SIG-M5 (cell line): ENCODE data around the gene AK5.

Experiments
- DNase-seq: peaks from one replicate; lab custom pipeline; 2025; lab: John Stamatoyannopoulos, UW

AK5 gene

DNA sequence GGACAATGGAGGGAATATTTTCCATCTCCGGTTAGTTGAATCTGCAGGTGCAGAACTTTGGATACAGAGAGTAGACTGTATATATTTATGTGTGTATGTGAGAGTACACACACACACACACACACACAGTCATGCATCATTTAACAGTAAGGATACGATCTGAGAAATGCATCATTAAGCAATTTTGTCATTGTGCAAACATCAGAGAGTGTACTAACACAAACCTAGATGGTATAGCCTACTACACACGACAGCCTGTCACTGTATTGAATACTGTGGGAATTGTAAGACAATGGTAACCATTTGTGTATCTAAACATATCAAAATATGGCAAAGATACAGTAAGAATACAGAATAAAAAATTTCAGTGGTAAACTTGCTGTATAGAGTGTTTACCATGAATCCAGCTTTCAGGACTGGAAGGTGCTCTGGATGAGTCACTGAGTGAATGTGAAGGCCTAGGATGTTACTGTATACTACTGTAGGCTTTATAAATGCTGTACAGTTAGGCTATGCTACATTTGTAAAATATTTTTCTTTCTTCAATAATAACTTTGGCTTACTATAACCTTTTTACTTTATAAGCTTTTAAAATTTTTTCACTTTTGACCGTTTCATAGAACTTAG, 262.1 kb downstream of the AK5 start:
- no peak for DNase-seq

DNA sequence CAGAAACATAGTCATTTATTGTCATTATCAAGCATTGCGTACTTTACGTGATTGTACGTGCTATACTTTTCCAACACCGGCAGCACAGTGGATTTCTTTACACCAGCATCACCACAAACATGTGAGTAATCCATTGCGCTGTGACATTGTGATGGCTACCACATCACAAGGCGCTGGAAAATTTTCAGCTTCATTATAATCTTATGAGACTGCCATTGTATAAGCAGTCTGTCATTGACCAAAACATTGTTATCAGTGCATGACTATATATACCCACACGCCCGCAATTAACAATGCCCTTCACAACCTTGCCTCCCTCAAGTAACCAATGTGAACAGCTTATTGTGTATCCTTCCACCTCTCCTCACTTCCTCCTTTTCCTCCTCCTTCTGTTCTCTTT, 263.0 kb downstream of the AK5 start:
- DNase-seq, result no peak

DNA sequence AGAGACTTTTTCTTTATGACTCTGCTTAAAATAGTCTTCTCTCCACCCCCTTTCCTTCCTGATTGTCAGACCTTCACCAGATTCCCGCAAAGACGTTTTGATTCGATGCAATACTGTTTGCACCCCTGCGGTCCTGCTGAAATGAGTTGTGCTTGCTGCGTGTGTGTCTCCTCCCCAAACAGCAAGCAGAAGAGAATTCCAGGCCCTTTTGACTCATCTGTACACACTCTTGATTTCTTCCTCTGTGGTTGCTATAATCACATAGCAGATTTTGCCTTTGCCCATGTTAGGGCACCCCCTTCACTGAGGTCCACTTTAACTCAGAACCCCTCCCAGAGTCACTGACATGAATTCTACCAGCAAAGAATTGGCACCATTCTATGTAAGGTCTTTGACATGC, 264.2 kb downstream of the AK5 start:
- no peak for DNase-seq

DNA sequence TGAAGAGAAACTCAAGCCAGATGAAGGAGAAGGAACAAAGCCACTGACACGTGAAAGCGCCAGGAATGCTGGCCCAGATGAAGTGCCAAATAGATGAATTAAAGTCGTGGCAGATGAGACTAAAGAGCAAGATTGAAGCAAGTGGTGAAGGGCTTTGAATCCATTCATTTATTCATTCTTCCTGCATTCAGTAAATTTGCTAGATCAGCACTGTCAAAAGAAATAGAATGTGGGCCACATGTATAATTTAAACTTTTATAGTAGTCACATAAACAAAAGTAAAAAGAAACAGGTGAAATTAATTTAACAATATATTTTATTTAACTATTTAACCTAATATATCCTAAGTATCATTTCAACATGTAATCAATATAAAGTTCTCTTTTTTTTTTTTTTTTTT, 265.1 kb downstream of the AK5 start:
- DNase-seq, result no peak

- no peak for DNase-seq
Observed at GRCh38 chr1:77548285-77548684, 266.5 kb downstream of the AK5 start.

DNA sequence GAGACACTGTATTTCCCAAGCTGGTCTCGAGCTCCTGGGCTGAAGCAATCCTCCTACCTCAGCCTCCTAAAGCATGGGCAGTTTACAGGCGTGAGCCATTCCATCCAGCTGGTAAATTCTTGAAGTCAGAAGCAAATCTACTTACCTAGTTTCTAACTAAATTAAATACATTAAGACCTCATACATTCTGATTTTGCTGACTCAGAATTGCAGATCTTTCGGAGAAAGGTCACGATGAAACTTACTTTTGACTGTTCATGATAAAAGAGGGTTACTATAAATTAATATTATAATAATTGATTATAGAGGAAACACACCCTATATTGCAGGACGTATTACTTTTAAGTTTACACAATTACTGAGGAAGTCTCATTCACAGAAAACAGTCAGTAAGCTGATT, 268.3 kb downstream of the AK5 start:
- no peak for DNase-seq

GRCh38 chr1:77552626-77553025, 270.8 kb downstream of the AK5 start:
- DNase-seq, result no peak

- no peak for DNase-seq
Observed at GRCh38 chr1:77553568-77554291, 271.9 kb downstream of the AK5 start.

GRCh38 chr1:77556045-77556444, 274.2 kb downstream of the AK5 start:
- no peak for DNase-seq

DNA sequence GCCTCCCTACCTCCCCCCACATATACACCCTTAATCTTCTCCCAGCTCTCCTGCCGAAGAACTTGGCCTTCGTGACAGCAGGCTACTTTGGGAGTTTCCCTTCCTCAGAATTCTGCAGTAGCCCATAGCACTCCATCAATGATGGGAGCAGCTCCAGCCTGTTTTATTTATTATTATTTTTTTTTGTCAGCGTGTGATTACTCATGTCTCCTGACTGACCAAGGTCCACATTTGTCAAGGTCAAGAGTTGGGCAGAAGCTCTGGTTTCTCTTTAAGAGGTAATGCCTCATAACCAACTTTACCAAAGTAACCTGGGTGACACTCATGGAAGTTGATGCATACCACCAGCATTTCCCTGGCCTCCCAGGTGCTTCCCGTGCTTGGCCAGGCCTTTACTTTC, 275.2 kb downstream of the AK5 start:
- DNase-seq, result no peak

GRCh38 chr1:77558591-77559164, 276.9 kb downstream of the AK5 start:
- DNase-seq, result no peak

- no peak for DNase-seq
Observed at GRCh38 chr1:77560741-77561140, 278.9 kb downstream of the AK5 start.

- no peak for DNase-seq
Observed at GRCh38 chr1:77562596-77563150, 280.9 kb downstream of the AK5 start.

- no peak for DNase-seq
Observed at GRCh38 chr1:77565321-77565720, 283.5 kb downstream of the AK5 start.

DNA sequence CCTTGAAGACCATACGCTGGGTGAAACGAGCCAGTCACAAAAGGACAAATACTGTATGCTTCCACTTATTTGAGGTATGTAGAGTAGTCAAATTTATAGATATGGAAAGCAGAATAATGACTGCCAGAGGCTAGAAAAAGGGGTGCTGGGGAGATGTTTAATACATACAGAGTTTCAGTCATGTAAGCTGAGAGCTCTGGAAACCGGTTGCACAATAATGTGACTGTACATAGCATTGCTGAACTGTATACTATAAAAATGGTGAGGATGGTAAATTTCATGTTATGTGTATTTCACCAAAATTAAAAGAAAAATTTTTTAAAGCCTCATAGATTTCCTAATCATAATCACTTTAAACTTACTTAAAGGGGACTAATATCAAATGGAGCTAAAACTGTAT, 289.8 kb downstream of the AK5 start:
- no peak for DNase-seq

- DNase-seq, result no peak
Observed at GRCh38 chr1:77579547-77579946, 297.7 kb downstream of the AK5 start.

GRCh38 chr1:77582905-77583304, 301.1 kb downstream of the AK5 start:
- DNase-seq, result no peak

DNA sequence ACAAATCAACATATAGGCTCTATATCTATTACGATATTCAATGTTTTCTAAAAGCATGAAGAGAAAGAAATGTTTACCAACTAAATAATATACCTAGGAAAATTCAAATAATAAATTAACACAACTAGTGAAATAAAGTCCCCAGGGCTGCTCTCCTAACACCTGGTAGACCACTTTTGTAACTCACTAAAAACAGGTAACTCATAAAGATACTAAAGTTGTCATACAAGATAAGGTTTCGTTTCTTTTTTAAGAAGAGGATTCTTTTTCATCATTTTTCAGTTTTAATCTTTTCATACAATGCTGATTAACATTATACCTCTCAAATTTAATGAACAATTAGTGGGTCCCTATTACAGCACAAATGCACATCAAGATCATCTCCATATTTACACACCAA, 301.7 kb downstream of the AK5 start:
- no peak for DNase-seq

GRCh38 chr1:77584884-77585283, 303.1 kb downstream of the AK5 start:
- no peak for DNase-seq

DNA sequence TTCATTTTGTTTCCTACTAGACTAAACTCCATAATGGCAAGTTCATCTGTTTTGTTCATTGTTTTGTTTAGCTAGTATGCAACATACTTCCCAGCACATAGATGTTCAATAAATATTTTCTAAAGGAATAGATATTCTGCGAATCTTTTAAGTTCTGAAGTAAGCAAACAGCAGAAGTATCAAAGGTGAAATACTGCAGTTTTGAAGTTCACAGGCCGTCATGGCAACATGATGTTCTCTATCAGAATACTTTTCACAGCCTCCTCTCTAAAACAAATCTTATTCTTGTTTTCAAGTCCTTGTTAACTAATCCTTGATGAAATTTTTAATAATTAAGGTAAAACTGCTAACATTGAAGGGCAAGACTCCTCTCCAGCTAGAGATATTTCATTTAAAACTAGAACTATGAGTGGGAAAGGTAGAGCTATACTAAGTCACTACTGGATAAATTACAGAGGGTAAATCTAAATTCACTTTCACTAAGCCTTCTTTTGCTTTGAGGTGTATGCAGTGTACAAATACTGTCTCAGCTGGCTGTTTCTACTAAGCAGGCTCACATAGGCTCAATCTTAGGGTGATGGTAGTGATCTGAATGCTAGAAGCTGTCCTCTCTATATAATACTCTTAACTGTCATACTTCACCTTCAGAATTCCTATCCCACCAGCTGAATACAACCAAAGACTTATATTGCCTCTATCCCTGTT, 303.9 kb downstream of the AK5 start:
- no peak for DNase-seq

- no peak for DNase-seq
Observed at GRCh38 chr1:77589231-77589630, 307.4 kb downstream of the AK5 start.

DNA sequence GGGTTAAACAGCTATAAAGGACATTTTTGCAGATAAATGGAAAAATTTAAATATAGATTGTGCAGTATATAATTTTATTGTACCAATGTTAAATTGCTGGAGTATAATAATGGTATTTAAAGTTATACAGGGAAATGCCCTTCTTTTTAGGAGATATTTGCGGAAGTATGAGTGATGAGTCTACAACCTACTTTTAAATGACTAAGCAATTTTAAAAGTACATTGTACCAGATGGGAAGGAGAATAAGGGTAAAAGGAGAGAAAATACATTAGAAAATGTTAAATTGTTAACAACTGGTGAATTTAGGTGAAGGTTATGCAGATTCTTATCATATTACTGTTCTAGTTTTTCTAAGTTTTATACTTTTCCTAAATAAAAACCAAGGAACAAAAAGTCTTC, 308.8 kb downstream of the AK5 start:
- no peak for DNase-seq

DNA sequence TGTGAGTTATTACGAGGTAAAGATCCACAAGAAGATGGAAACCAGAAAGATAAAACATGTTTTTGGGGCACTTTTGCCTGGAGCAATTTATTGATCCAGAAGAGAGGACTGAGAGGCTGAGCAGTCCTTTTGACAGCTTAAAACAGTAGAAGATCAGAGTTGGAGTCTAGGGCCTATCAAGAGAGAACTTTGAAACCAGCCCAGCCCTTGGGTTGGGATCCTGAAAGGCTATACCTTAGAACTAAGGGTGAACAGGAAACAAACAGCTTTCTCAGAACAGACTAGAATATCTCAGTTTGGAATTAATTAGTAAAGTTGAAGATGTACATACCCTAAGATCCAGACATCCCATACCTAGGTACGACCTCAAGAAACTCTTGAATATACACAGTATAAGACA, 311.1 kb downstream of the AK5 start:
- no peak for DNase-seq
